HG02943 (cell line): ENCODE data around the gene ASB2.

ENCODE experiments used
- ATAC-seq: cut with Tn5 transposase; IDR thresholded peaks from one replicate; pipeline ENCODE4 v1.9.1; 2021; ENCODE audit warnings: mild to moderate bottlenecking, low read depth, moderate library complexity; ENCODE audit not compliant: unreplicated experiment

ASB2 gene

GRCh38 chr14:93964281-93964680 is 12.1 kb downstream of the ASB2 start:
- ATAC-seq, result no peak

GRCh38 chr14:93963692-93964091 is 12.7 kb downstream of the ASB2 start:
- ATAC-seq, result no peak

- peak; percentile 58 for ATAC-seq
Measured at GRCh38 chr14:93962701-93963601, 13.4 kb downstream of the ASB2 start.

- no peak for ATAC-seq
Measured at GRCh38 chr14:93961620-93962019, 14.8 kb downstream of the ASB2 start.

DNA sequence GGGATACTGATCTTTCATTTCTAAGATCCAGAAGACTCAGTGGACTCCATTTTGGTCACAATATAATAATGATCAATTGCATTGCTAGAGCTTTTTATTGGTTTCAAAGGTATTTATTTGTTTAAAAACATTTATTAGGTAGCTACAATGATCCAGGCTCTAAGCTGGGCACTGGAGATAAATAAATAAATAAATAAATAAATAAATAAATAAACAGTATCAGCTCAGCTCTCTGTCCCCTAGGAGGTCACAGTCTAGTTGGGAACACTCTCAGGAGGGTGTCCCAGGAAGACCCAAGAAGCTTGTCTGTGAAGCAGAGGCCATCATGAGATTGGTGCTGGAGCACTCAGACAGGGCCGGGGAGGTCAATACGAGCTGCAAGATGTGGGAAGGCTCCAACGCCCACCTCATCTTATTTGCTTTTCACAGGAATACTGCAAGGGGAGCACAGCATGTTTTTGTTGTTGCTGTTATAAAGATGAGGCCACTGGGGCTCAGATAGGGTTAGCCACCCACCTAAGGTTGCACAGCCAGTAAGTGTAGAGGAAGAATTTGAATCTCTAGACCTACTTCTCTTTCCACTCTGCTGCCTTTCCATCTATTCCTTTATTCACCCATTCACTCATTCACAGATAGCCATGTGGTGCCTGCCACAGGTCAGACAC is 15.5 kb downstream of the ASB2 start:
- ATAC-seq, result no peak

DNA sequence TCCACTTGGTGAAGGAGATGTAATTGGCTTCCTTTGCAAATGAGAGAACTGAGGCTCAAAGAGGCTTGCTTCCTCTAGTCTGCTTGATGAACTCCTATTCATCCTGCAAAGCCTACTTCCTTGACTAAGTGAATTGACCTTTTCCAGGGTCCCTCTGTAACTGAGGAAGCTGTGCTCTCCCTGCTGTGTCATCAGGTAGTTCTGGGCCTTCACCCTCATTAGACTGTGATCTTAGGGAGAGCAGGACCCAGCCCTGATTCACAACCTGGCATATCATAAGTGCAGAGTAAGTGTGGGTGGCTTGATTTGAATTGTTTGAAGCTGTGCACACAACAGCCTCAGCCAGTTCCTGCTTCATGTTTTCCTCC is 16.3 kb downstream of the ASB2 start:
- ATAC-seq, result no peak

- ATAC-seq, result peak; percentile 58
Measured at GRCh38 chr14:93959239-93960107, 16.9 kb downstream of the ASB2 start.

- no peak for ATAC-seq
Measured at GRCh38 chr14:93958567-93959238, 17.7 kb downstream of the ASB2 start.

DNA sequence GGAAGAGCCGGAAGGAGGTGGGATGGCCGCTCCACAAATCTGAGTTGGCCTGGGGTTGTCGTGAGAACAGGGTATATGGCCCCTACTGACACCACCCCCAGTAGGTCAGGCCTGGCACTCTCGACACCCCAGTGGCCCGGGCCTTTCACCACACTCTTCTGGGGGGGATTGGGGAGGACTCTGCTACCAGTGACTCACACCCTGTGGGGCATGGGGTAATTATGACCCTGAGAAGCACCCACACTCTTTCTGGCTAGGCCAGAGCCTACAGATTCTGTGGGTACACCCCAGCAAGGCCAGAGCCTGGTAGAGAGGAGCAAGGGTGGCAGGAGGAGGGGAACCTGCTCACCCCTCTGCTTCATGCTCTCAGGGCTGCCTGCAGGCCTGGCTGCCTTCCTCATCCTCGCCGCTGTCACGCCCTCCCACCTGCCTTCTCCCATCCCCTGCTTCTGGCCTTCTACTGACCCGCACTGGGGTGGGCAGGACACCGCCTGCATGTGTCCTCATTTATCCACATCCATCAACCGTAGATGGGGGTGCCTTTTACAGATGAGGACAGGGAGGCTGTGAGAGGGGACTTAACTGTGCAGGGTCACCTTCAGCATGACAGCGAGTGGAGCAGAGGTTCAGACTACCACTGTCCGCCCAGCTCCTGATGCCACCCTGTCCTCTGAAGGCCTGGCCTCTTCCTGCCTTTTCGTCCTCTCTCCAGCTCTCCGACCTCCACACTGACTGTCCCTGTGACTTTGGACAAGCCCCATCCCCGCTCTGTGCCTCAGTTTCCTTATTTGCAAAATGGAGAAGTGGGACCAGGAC is 18.4 kb downstream of the ASB2 start:
- no peak for ATAC-seq

- ATAC-seq, result no peak
Measured at GRCh38 chr14:93957333-93957710, 19.0 kb downstream of the ASB2 start.

DNA sequence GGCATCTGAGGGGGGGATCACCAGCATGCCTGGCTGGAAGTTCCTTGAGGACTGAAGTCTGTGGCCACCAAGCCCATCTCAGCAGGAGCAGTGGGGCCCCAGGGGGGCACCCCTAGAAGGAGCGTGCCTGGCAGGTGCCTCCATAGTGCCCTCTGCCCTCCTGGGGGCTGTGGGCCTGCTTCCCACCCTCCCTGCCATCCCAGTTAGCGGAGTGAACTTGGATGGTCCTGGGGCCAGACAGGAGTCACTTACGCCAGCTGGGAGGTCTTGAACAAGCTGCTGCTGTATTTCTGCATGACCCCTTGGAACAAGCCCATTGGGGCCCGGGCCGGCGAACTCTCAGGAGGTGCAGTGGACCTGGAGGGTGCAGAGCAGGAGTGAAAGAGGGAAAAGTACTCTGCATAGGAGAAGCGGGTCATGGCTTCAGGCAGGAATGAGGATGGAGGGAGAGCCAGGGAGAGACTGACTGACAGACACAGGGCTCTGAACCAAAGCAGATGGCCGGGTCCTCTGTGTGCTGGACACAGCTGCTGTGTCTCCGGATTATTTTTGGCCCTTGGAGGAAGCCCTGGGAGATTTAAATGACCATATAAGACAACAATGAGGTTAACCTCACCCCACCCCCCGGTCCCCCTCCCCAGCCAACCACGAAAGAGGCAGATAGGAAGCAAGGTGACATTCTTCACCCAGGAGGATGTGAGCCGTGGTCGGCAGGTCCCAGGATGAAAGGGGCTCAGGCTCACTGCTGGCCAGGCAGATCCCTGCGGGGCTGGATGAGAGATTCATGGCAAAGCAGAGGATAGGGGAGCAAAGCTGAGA is 19.6 kb downstream of the ASB2 start:
- no peak for ATAC-seq

GRCh38 chr14:93955850-93956481 is 20.4 kb downstream of the ASB2 start:
- ATAC-seq, result no peak

- no peak for ATAC-seq
Measured at GRCh38 chr14:93954900-93955849, 21.2 kb downstream of the ASB2 start.

GRCh38 chr14:93954516-93954830 is 21.9 kb downstream of the ASB2 start:
- no peak for ATAC-seq

DNA sequence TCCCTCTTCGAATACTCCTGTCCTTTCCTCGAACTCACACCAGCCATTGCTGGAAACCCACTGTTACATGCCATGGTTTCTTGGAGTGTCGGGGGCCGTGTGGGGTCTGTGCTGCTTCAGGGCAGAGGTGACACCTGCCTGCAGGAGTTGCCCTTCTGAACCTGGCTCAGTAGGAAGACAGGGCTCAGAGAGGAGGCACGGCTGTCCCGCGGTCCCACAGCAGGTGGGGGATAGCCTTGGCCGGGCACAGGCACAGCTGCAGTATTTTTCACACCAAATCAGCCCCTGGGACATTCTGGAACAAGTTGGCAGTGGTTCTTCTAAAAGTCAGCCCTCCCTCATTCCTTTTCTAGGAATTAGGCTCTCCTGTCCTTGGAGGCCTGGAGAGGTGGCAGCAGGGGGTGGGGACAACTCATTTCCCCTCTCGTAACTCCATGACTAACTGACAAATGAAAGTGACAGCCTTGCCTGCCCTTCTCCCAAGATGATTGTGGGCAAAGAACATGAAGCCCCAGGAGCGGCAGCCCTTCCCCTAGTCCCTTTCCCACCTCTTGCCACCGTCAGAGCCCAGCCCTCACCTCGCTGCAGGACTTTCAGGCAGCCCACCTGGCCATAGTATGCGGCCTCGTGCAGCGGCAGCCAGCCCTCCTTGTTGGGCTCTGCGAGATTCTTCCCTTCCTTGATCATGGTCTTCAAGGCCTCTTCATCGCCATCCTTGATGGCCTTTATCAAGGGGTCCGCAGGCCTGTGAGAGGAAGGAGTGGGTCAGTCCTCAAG is 22.4 kb downstream of the ASB2 start:
- no peak for ATAC-seq

- no peak for ATAC-seq
Measured at GRCh38 chr14:93953263-93953662, 23.1 kb downstream of the ASB2 start.

DNA sequence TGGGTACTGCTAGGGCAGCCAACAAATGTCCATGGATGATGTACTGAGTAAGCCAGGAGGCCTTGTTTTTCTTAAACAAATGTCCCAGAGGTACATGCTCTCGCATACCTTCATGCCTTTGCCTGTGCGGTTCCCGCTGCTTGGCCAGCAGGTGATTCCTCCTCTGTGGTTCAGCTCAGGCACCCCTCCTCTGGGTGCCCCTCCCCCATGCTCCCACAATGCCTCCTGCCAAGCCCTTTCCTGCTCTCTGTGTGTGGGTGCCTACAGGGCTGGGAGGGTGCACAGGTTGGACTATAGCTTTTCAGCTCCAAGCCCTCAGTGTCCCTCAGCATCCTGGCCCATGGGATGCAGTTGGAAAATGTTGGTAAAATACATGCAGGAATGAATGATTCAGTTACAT is 23.5 kb downstream of the ASB2 start:
- ATAC-seq, result no peak
